HL-60 (cell line): ENCODE measurements around the gene KAT14.
"Not testable (repeated sequence)": the region's sequence is repeated elsewhere in the genome, so short reads cannot be mapped to it uniquely, and the experiment has no call there.

ENCODE experiments used
- DNase-seq, 2 experiments: peaks; one replicate each; pipeline ENCODE4 v3.0.0-alpha.2; 2010 to 2020; ENCODE audit warnings: low read depth in 1 of 2, low spot score in 1 of 2
- H3K27ac ChIP-seq: fragments of 250-450 bp; sonication (Bioruptor Pico); replicated peaks from 2 replicates; pipeline ENCODE4 v1.5.1; 2020; ENCODE audit warnings: mild to moderate bottlenecking, moderate library complexity
- H3K27me3 ChIP-seq: fragments of 250-450 bp; sonication (Bioruptor Pico); 2 replicates; pipeline ENCODE4 v1.5.1; 2021; ENCODE audit warnings: mild to moderate bottlenecking, moderate library complexity; ENCODE audit not compliant: insufficient read depth, poor library complexity, severe bottlenecking
- H3K4me3 ChIP-seq: replicated peaks from 2 replicates; pipeline ENCODE4 v1.5.1; 2011; ENCODE audit warnings: mild to moderate bottlenecking, control low read depth, low read length; ENCODE audit not compliant: insufficient read depth
- CTCF ChIP-seq: IDR thresholded peaks from one replicate; pipeline ENCODE4 v1.5.1; 2011; ENCODE audit warnings: low read length, control low read depth, inconsistent platforms; ENCODE audit not compliant: insufficient read depth
- GABPA ChIP-seq: IDR thresholded peaks from 2 replicates; pipeline ENCODE4 v1.6.1; 2012; ENCODE audit warnings: low read depth
- POLR2AphosphoS5 ChIP-seq: IDR thresholded peaks from 2 replicates; pipeline ENCODE4 v1.6.1; 2012; ENCODE audit warnings: low read depth
- SPI1 ChIP-seq: IDR thresholded peaks from 2 replicates; pipeline ENCODE4 v1.6.1; 2012; ENCODE audit warnings: low read depth, mild to moderate bottlenecking, borderline replicate concordance
- TF ChIP-seq, protein P1 (sequence below): IDR thresholded peaks from 2 replicates; pipeline ENCODE4 v1.6.1; 2012; ENCODE audit warnings: low read depth; ENCODE audit not compliant: insufficient replicate concordance

The KAT14 gene

DNA sequence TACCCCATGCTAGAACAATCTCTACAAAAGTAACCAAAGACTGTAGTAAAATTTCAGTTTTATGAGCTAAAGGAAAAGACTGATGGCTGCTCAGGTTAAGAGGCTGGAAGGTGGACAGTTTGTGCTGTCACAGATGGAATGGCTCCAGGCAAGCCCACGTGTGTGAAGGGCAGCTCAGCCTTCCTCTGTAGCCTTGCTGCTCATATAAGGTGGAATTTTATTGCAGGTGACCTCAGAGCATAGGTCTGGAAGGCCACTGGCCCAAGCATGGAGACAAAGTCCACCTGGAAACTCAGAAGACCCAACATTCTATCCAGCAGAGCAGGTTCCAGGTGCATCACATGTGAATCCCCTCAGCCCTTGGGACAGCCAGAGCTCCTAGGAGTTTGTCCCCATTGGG is 53.6 kb downstream of the KAT14 start:
- TF ChIP-seq GABPA (no peak), SPI1 (no peak), POLR2AphosphoS5 (no peak), CTCF (no peak)
- TF ChIP-seq, protein P1, sequence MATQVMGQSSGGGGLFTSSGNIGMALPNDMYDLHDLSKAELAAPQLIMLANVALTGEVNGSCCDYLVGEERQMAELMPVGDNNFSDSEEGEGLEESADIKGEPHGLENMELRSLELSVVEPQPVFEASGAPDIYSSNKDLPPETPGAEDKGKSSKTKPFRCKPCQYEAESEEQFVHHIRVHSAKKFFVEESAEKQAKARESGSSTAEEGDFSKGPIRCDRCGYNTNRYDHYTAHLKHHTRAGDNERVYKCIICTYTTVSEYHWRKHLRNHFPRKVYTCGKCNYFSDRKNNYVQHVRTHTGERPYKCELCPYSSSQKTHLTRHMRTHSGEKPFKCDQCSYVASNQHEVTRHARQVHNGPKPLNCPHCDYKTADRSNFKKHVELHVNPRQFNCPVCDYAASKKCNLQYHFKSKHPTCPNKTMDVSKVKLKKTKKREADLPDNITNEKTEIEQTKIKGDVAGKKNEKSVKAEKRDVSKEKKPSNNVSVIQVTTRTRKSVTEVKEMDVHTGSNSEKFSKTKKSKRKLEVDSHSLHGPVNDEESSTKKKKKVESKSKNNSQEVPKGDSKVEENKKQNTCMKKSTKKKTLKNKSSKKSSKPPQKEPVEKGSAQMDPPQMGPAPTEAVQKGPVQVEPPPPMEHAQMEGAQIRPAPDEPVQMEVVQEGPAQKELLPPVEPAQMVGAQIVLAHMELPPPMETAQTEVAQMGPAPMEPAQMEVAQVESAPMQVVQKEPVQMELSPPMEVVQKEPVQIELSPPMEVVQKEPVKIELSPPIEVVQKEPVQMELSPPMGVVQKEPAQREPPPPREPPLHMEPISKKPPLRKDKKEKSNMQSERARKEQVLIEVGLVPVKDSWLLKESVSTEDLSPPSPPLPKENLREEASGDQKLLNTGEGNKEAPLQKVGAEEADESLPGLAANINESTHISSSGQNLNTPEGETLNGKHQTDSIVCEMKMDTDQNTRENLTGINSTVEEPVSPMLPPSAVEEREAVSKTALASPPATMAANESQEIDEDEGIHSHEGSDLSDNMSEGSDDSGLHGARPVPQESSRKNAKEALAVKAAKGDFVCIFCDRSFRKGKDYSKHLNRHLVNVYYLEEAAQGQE, result no peak

DNA sequence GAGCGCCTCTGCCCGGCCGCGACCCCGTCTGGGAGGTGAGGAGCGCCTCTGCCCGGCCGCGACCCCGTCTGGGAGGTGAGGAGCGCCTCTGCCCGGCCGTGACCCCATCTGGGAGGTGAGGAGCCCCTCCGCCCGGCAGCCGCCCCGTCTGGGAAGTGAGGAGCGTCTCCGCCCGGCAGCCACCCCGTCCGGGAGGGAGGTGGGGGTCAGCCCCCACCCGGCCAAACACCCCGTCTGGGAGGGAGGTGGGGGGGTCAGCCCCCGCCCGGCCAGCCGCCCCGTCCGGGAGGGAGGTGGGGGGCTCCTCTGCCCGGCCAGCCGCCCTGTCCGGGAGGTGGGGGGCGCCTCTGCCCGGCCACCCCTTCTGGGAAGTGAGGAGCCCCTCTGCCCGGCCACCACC is 56.8 kb downstream of the KAT14 start:
- not testable (repeated sequence) for H3K4me3 ChIP-seq, H3K27ac ChIP-seq, H3K27me3 ChIP-seq, DNase-seq

More for the DNA sequence above, 53.6 kb downstream of the KAT14 start:
- H3K27me3 ChIP-seq, result no peaks in the 10 kb centered on the region
- no peak for DNase-seq
- H3K4me3 ChIP-seq, result no peak overlapping the region
- H3K27ac ChIP-seq, result no peak overlapping the region

DNA sequence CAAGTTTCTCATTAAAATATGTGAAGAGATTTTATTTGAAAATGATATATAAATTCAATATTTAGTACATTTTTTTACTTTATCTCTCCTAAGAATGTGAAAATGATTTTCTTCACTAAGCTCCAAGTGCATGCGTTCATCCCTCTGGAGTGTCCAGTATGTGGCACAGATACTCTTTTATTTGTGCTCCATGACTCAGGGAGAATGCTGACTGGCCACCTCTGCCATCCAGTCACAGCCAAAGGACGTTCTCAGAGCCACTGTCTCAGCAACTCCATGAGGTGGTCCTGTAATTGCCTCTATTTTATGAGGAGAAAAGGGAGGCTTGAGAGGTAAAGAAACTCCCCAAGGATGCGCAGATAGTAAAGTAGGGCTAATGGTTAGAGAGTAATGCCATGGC is 58.3 kb downstream of the KAT14 start:
- DNase-seq, result no peak
- no peaks in the 10 kb centered on the region for H3K27me3 ChIP-seq
- TF ChIP-seq CTCF, result no peak
- H3K4me3 ChIP-seq, result no peak overlapping the region
- H3K27ac ChIP-seq, result no peak overlapping the region

DNA sequence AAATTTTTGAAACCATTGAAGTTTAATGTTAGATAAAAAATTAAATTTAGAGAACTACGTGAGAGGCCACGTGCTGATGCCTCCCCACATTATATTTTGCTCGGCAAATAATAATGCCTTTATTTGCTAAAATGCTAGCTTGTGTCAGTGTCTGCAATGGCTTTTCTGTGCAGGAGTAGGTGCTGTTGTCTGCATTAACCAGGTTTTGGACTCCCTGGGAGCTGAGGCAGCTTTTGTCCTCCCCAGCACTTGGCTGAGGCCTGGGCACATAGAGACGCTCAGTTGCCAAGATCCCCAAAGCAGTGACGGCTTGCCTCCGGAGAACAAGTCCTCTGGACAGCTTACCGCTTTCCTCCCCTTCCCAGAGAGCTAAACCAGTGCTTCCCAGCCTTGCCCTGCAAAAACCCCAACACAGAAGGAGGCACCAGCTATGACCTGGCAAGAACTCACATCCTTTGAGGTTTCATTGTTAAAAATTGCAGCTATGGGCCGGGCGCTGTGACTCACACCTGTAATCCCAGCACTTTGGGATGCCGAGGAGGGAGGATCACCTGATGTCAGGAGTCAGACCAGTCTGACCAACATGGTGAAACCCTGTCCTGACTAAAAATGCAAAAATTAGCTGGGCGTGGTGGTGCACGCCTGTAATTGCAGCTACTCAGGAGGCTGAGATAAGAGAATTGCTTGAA is 59.9 kb downstream of the KAT14 start:
- no peaks in the 10 kb centered on the region for H3K27me3 ChIP-seq
- TF ChIP-seq, protein P1, result no peak
- TF ChIP-seq GABPA (no peak), POLR2AphosphoS5 (no peak), CTCF (no peak), SPI1 (no peak)
- H3K4me3 ChIP-seq, result no peak overlapping the region
- H3K27ac ChIP-seq, result no peak overlapping the region
- DNase-seq, result no peak
